ENCODE measurements around the gene ACSS1. TPM values are rescaled to one million over a fixed set of nuclear protein-coding genes. Genes with fewer than 3 reads are reported as not detected.
A peak's percentile ranks its signal among the peaks of the same experiment; 100 is the strongest.

Gene ACSS1
- total RNA-seq, 2 donors from 2014 or later = 25.6 to 26.4 TPM

GRCh38 chr20:25070821-25071473, 13.0 kb upstream of the ACSS1 start:
- Histone ChIP-seq H3K27me3 (peaks cover 0 to 3% of the 10 kb centered on the region in 2 donors), H3K9me3 (no peaks in the 10 kb centered on the region), H3K27ac (no peak overlapping the region), H3K4me3 (no peak overlapping the region), H3K36me3 (no peaks in the 10 kb centered on the region), H3K4me1 (peaks cover 0 to 2% of the 10 kb centered on the region in 2 donors)
- DNase-seq (ENCODE audit: low spot score) = no peak
- no peak for TF ChIP-seq CTCF (IDR thresholded peaks at IDR 0.05)

- no peaks in the 10 kb centered on the region for H3K36me3 ChIP-seq
- DNase-seq (ENCODE audit: low spot score) = no peak
- H3K4me3 ChIP-seq = no peak overlapping the region
- TF ChIP-seq CTCF (IDR thresholded peaks at IDR 0.05) = no peak
- H3K4me1 ChIP-seq = peaks cover 0 to 16% of the 10 kb centered on the region in 2 donors
- no peaks in the 10 kb centered on the region for H3K9me3 ChIP-seq
- no peak overlapping the region for H3K27ac ChIP-seq
- H3K27me3 ChIP-seq = peaks cover 0 to 3% of the 10 kb centered on the region in 2 donors
Measured at GRCh38 chr20:25067102-25067987, 9.4 kb upstream of the ACSS1 start.

GRCh38 chr20:25066386-25066785, 8.4 kb upstream of the ACSS1 start:
- Histone ChIP-seq H3K4me3 (no peak overlapping the region), H3K4me1 (peaks cover 0 to 16% of the 10 kb centered on the region in 2 donors), H3K36me3 (no peaks in the 10 kb centered on the region), H3K9me3 (no peaks in the 10 kb centered on the region), H3K27me3 (no peaks in the 10 kb centered on the region), H3K27ac (no peak overlapping the region)
- no peak for TF ChIP-seq CTCF (IDR thresholded peaks at IDR 0.05)
- DNase-seq (ENCODE audit: low spot score) = no peak

- no peak overlapping the region for H3K27ac ChIP-seq
- no peak overlapping the region for H3K4me3 ChIP-seq
- H3K9me3 ChIP-seq = no peaks in the 10 kb centered on the region
- TF ChIP-seq CTCF (IDR thresholded peaks at IDR 0.05) = peak; percentile 78 to 88
- peaks cover 0 to 16% of the 10 kb centered on the region in 2 donors for H3K4me1 ChIP-seq
- no peaks in the 10 kb centered on the region for H3K27me3 ChIP-seq
- no peaks in the 10 kb centered on the region for H3K36me3 ChIP-seq
- DNase-seq (ENCODE audit: low spot score) = no peak
Measured at GRCh38 chr20:25065625-25066338, 7.8 kb upstream of the ACSS1 start.

- H3K27me3 ChIP-seq = no peaks in the 10 kb centered on the region
- H3K9me3 ChIP-seq = no peaks in the 10 kb centered on the region
- H3K4me3 ChIP-seq = no peak overlapping the region
- no peak for TF ChIP-seq CTCF (IDR thresholded peaks at IDR 0.05)
- no peak overlapping the region for H3K27ac ChIP-seq
- no peak for DNase-seq (ENCODE audit: low spot score)
- no peaks in the 10 kb centered on the region for H3K36me3 ChIP-seq
- peaks cover 0 to 16% of the 10 kb centered on the region in 2 donors for H3K4me1 ChIP-seq
Measured at GRCh38 chr20:25065072-25065624, 7.2 kb upstream of the ACSS1 start.

Measured in right atrium auricular region (tissue), 2 donors.